Esophagus muscularis mucosa (tissue), 4 donors: ENCODE results near the gene SHISA2. TPM values are rescaled to one million over a fixed set of nuclear protein-coding genes. Genes with fewer than 3 reads are reported as not detected.
A peak's percentile ranks its signal among the peaks of the same experiment; 100 is the strongest.

Source experiments
- DNase-seq: peaks from one replicate; pipeline ENCODE4 v3.0.0-alpha.2; 2017; ENCODE audit errors: extremely low spot score
- H3K27ac ChIP-seq, 4 donors: fragments of 200-600 bp; sonication (generic); replicated peaks in 1 of 4; 1 replicate in 3 of 4; 2 replicates in 1 of 4; pipeline ENCODE4 v1.5.1; 2016 to 2019; ENCODE audit warnings: mild to moderate bottlenecking in 1 of 4
- H3K27me3 ChIP-seq, 4 donors: fragments of 200-600 bp; sonication (generic); one replicate each; pipeline versions ENCODE4 v1.5.1 to v1.6.0; 2016 to 2019
- H3K36me3 ChIP-seq, 4 donors: fragments of 200-600 bp; sonication (generic); one replicate each; pipeline ENCODE4 v1.5.1; 2016 to 2019
- H3K4me1 ChIP-seq, 4 donors: fragments of 200-600 bp; sonication (generic); one replicate each; pipeline ENCODE4 v1.5.1; 2016 to 2019
- H3K4me3 ChIP-seq, 4 donors: fragments of 200-600 bp; sonication (generic); 1 replicate in 2 of 4; 2 replicates in 2 of 4; pipeline ENCODE4 v1.5.1; 2016 to 2019; ENCODE audit warnings: mild to moderate bottlenecking in 4 of 4, moderate library complexity in 1 of 4
- H3K9me3 ChIP-seq, 4 donors: fragments of 200-600 bp; sonication (generic); 1 replicate in 3 of 4; 2 replicates in 1 of 4; pipeline ENCODE4 v1.5.1; 2016 to 2019
- CTCF ChIP-seq, 3 experiments: fragments of 200-600 bp in 2 of 3; fragments of 450-650 bp in 1 of 3; sonication (generic) in 2 of 3; IDR thresholded peaks; one replicate each; pipeline ENCODE4 v1.5.1; 2017 to 2019; ENCODE audit warnings: antibody characterized with exemption in 3 of 3, mild to moderate bottlenecking in 2 of 3, moderate library complexity in 1 of 3
- EP300 ChIP-seq: sonication (generic); formaldehyde crosslinking; IDR thresholded peaks from one replicate; pipeline ENCODE4 v1.6.1; 2017; ENCODE audit warnings: antibody characterized with exemption
- POLR2A ChIP-seq: fragments of 450-650 bp; IDR thresholded peaks from one replicate; pipeline ENCODE4 v1.6.1; 2017; ENCODE audit warnings: antibody characterized with exemption, moderate library complexity, mild to moderate bottlenecking, low read depth
- POLR2AphosphoS5 ChIP-seq, 2 donors: sonication (generic); formaldehyde crosslinking; IDR thresholded peaks; one replicate each; pipeline ENCODE4 v1.6.1; 2017; ENCODE audit warnings: antibody characterized with exemption in 2 of 2
- WGBS: methylation state at CpG from one replicate; pipeline ENCODE4 v1.1.5; 2018; 5-methylcytosine and 5-hydroxymethylcytosine counted together
- intact Hi-C: fragments of 100-400 bp; cut with DNase I; formaldehyde crosslinking; loops from one replicate; pipeline ENCODE4 v1.15.1; 2023
- total RNA-seq, 4 donors: library from RNA; depleted of rRNA; stranded (reverse); fragments of >200 nt; gene quantifications; one replicate each; pipeline versions ENCODE4 v1.1.0 to v1.2.1, GENCODE V29; 2016

Gene SHISA2
- total RNA-seq, 4 donors from 2014 or later = 0.78 to 0.98 (median 0.83) TPM; not detected in 1

- intact Hi-C loops = no loop called here
- no peaks in the 10 kb centered on the region for H3K36me3 ChIP-seq
Measured at GRCh38 chr13:26054896-26055295, 3.1 kb upstream of the SHISA2 start.

GRCh38 chr13:26053418-26053980 is 1.7 kb upstream of the SHISA2 start:
- peaks cover 0 to 64% (median 30%) of the 10 kb centered on the region in 4 donors for H3K27me3 ChIP-seq
- TF ChIP-seq CTCF (IDR thresholded peaks at IDR 0.05) (no peak), POLR2A (no peak), EP300 (no peak), POLR2AphosphoS5 (IDR thresholded peaks at IDR 0.05) (no peak)
- intact Hi-C loops = no loop called here
- no peaks in the 10 kb centered on the region for H3K36me3 ChIP-seq
- WGBS = 85% methylated on average over 6 of the region's 6 CpGs
- peaks cover 11 to 33% (median 30%) of the 10 kb centered on the region in 4 donors for H3K4me1 ChIP-seq
- peak; percentile 19 for DNase-seq
- no peak overlapping the region for H3K27ac ChIP-seq
- no peaks in the 10 kb centered on the region for H3K9me3 ChIP-seq
- no peak overlapping the region for H3K4me3 ChIP-seq

More at GRCh38 chr13:26054896-26055295, 3.1 kb upstream of the SHISA2 start:
- TF ChIP-seq EP300 = no peak
- DNase-seq = no peak
- H3K27ac ChIP-seq = no peak overlapping the region
- peaks cover 11 to 25% (median 21%) of the 10 kb centered on the region in 4 donors for H3K4me1 ChIP-seq
- H3K27me3 ChIP-seq = peaks cover 0 to 53% (median 18%) of the 10 kb centered on the region in 4 donors
- no peaks in the 10 kb centered on the region for H3K9me3 ChIP-seq
- H3K4me3 ChIP-seq = no peak overlapping the region

- TF ChIP-seq POLR2A = no peak
- no peak for TF ChIP-seq EP300
- no peak for TF ChIP-seq POLR2AphosphoS5 (IDR thresholded peaks at IDR 0.05)
- no peak for TF ChIP-seq CTCF (IDR thresholded peaks at IDR 0.05)
- no peak for DNase-seq
- peaks cover 11 to 33% (median 30%) of the 10 kb centered on the region in 4 donors for H3K4me1 ChIP-seq
- WGBS = 50% methylated on average over 10 of the region's 10 CpGs
- H3K27me3 ChIP-seq = peaks cover 0 to 70% (median 35%) of the 10 kb centered on the region in 4 donors
- H3K9me3 ChIP-seq = no peaks in the 10 kb centered on the region
- intact Hi-C loops = no loop called here
- no peaks in the 10 kb centered on the region for H3K36me3 ChIP-seq
- H3K27ac ChIP-seq = no peak overlapping the region
- peak overlapping the region; percentile 54 to 60 (median 54) for H3K4me3 ChIP-seq
Measured at GRCh38 chr13:26052337-26052736, 521 bp upstream of the SHISA2 start.

DNA sequence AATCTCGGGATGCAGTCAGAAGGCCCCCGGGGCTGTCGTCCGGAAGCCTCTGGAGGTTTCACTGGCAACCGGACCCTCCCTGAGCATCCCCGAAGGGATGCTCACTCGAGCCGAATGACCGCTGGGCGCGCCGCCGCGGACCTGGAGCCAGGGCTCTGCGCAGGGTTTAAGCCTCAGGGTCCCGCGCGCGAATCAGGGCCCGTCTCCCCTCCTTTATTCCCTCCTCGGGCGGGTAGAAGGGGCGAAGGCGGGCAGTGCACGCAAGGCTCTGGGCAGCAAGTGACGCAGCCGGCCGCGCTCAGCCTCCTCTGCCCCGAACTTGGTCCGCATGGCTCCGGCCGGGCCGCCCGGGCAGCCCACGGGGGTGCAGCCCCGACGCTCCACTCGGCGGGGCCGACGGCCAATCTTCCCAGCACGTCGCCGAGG is 572 bp downstream of the SHISA2 start:
- peak overlapping the region; percentile 54 to 60 (median 54) for H3K4me3 ChIP-seq
- no peaks in the 10 kb centered on the region for H3K9me3 ChIP-seq
- H3K27me3 ChIP-seq = peaks cover 0 to 77% (median 35%) of the 10 kb centered on the region in 4 donors
- intact Hi-C loops = no loop called here
- H3K4me1 ChIP-seq = peaks cover 11 to 33% (median 30%) of the 10 kb centered on the region in 4 donors
- 4% methylated on average over 5 of the region's 45 CpGs for WGBS
- no peak overlapping the region for H3K27ac ChIP-seq
- TF ChIP-seq EP300 (no peak), POLR2AphosphoS5 (IDR thresholded peaks at IDR 0.05) (no peak), POLR2A (no peak), CTCF (IDR thresholded peaks at IDR 0.05) (no peak)
- H3K36me3 ChIP-seq = no peaks in the 10 kb centered on the region
- DNase-seq = peak; percentile 42

- WGBS = 2% methylated on average over 30 of the region's 82 CpGs
- H3K4me3 ChIP-seq = peak overlapping the region; percentile 54 to 60 (median 54)
- H3K27ac ChIP-seq = no peak overlapping the region
- TF ChIP-seq EP300 (no peak), POLR2A (no peak), CTCF (IDR thresholded peaks at IDR 0.05) (no peak), POLR2AphosphoS5 (IDR thresholded peaks at IDR 0.05) (no peak)
- intact Hi-C loops = no loop called here
- H3K4me1 ChIP-seq = peaks cover 11 to 33% (median 30%) of the 10 kb centered on the region in 4 donors
- no peaks in the 10 kb centered on the region for H3K36me3 ChIP-seq
- H3K27me3 ChIP-seq = peaks cover 0 to 78% (median 35%) of the 10 kb centered on the region in 4 donors
- DNase-seq = peak; percentile 66
- H3K9me3 ChIP-seq = no peaks in the 10 kb centered on the region
Measured at GRCh38 chr13:26050568-26051230, 1.1 kb downstream of the SHISA2 start.
